NK-92 (cell line): Measurements from ENCODE around the gene CDH4.

Source experiments
- DNase-seq: peaks from one replicate; lab custom pipeline; 2025; ENCODE audit not compliant: unreplicated experiment; lab: John Stamatoyannopoulos, UW

Gene CDH4

GRCh38 chr20:61878478-61879302 lies 626.6 kb downstream of the CDH4 start:
- DNase-seq = no peak

GRCh38 chr20:61879303-61879620 lies 627.2 kb downstream of the CDH4 start:
- DNase-seq = no peak

- no peak for DNase-seq
Observed at GRCh38 chr20:61879694-61880093, 627.6 kb downstream of the CDH4 start.

GRCh38 chr20:61880706-61881105 lies 628.6 kb downstream of the CDH4 start:
- DNase-seq = no peak

GRCh38 chr20:61881416-61881815 lies 629.4 kb downstream of the CDH4 start:
- no peak for DNase-seq

GRCh38 chr20:61881861-61882260 lies 629.8 kb downstream of the CDH4 start:
- no peak for DNase-seq

- DNase-seq = no peak
Observed at GRCh38 chr20:61882716-61883615, 630.9 kb downstream of the CDH4 start.

GRCh38 chr20:61883857-61884393 lies 631.9 kb downstream of the CDH4 start:
- no peak for DNase-seq

GRCh38 chr20:61884571-61885389 lies 632.7 kb downstream of the CDH4 start:
- DNase-seq = no peak

- DNase-seq = no peak
Observed at GRCh38 chr20:61885759-61886715, 634.0 kb downstream of the CDH4 start.

GRCh38 chr20:61886721-61887595 lies 634.9 kb downstream of the CDH4 start:
- DNase-seq = no peak

GRCh38 chr20:61887596-61888093 lies 635.6 kb downstream of the CDH4 start:
- no peak for DNase-seq

GRCh38 chr20:61888101-61888865 lies 636.2 kb downstream of the CDH4 start:
- DNase-seq = no peak

GRCh38 chr20:61889659-61890058 lies 637.6 kb downstream of the CDH4 start:
- DNase-seq = no peak

GRCh38 chr20:61890210-61890609 lies 638.1 kb downstream of the CDH4 start:
- no peak for DNase-seq

- DNase-seq = no peak
Observed at GRCh38 chr20:61891476-61891875, 639.4 kb downstream of the CDH4 start.

- no peak for DNase-seq
Observed at GRCh38 chr20:61891916-61892649, 640.0 kb downstream of the CDH4 start.
